ENCODE results near the gene DRC1.
"Not testable (repeated sequence)": the region's sequence is repeated elsewhere in the genome, so short reads cannot be mapped to it uniquely, and the experiment has no call there.

DRC1 gene

DNA sequence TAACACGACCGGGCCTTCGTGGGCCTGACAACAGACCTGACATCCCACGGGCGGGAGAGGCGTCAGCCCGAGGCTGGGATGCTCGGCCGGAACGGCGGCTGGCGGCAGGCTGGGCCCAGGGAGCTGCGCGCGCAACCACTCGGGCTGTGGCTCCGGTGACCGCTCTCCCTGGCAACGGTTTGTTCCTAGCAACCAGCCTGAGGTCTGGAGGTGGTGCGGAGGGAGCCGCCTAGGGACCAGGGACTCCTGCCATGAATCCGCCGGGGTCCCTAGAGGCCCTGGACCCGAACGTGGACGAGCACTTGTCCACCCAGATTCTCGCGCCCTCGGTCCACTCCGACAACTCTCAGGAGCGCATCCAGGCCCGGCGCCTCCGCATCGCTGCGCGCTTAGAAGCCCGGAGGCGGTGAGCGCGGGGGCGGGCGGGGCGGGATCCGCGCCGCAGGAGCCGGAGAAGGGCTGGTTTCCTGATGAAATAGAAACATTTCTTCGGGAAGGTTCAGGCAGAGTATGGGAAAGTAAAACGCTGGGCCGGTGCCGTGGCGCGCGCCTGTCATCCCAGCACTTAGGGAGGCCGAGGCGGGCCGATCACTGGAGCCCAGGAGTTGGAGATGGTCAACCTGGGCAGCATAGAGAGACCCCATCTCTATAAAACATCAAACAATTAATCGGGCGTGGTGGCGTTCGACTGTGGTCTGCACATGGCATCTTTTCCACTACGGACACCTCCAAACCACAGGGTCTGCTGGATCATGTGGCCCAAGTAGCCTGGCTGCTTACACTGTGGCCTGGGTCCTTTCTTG, at the start of gene DRC1:
Gene DRC1 (plus strand): TSS at position 182 of the 803 bp plus-strand sequence. CDS start 70 bp downstream, at position 252.
- DNase-seq = no peak

- DNase-seq = no peak
Measured at GRCh38 chr2:26352892-26353291, 48.8 kb upstream of the DRC1 start.

- not testable (repeated sequence) for DNase-seq
Measured at GRCh38 chr2:26354469-26354868, 47.3 kb upstream of the DRC1 start.

- DNase-seq = no peak
Measured at GRCh38 chr2:26355038-26355995, 46.4 kb upstream of the DRC1 start.

DNA sequence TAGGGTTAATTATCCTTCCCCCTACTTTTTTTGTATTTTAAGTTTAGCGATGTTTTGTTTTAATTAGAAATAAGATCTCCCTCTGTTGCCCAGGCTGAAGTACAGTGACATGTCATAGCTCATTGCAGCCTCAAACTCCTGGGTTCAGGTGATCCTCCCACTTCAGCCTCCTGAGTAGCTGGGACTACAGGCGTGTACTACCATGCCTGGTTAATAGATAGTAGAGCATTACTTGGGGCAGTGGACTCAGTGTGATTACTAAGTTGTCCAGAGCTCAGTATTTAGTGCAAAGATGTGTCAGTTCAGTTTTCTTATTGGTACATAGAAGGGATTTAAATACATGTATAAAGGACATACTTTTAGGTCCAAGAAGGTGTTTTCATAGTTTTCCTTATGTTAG, 45.6 kb upstream of the DRC1 start:
- no peak for DNase-seq

DNA sequence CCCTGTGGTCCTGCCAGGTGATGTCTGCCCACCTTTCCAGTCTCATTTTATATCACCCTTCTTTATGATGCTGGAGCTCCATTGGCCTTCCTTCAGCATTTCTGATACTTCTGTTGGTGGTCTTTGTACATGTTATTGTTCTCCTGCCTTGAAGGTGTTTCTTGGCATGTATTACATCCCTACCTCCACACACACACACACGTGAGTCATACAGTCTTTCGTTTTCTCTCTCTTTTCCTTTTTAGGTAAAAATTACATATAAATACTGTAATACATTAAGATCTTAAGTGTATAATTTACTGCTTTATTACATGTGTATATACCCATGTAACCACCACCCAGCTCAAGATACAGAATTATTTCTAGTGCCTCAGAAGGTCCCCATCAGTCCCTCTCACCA, 44.9 kb upstream of the DRC1 start:
- DNase-seq = no peak

DNA sequence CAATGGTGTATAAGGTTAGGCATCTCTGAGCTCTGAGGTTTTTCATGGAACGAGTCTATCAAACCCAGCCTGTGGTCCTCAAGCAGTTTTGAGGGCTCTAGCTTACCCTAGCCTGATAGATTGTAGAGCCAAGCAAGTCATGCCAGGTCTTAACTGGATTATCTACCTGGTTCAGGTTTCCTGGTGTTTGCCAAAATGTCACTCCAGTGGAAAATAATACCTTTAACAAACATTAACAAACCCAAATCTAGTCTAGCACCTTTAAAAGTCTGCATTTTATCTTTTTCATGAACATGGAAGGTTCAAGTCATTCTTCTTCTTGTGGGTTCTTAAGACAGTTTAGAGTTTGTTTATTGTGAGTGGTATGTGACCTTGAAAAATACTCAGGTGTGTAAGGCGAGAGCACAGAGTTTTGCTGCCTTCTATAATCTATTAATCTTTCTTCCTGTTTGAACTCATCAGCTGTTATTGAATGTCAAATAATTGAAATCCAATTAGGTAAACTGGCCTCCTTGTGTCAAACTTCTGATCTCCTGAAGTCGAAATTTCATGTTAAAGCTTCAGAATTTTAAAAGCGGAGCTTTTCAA, 41.7 kb upstream of the DRC1 start:
- no peak for DNase-seq

- no peak for DNase-seq
Measured at GRCh38 chr2:26363323-26363722, 38.4 kb upstream of the DRC1 start.

GRCh38 chr2:26363958-26364357, 37.8 kb upstream of the DRC1 start:
- DNase-seq = no peak

- DNase-seq = no peak
Measured at GRCh38 chr2:26364669-26365068, 37.1 kb upstream of the DRC1 start.

DNA sequence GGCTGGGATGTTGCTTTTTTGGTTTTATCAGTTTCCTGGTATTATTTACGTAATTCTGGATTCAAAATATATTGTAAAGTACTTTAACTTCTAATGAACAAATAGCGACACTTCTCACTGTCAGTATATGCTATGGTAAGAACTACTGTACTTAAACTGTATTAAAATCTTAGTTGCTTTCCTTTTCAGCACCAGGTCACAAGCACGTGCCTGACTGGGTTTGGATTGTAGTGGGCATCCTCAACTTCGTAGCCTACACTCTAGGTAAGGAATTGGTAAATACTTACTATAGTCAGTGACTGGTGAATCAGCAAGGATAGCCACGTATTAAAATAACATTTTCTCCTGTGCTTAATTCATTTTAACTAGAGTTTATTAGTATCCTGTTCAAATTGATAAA, 34.8 kb upstream of the DRC1 start:
- DNase-seq = no peak

DNA sequence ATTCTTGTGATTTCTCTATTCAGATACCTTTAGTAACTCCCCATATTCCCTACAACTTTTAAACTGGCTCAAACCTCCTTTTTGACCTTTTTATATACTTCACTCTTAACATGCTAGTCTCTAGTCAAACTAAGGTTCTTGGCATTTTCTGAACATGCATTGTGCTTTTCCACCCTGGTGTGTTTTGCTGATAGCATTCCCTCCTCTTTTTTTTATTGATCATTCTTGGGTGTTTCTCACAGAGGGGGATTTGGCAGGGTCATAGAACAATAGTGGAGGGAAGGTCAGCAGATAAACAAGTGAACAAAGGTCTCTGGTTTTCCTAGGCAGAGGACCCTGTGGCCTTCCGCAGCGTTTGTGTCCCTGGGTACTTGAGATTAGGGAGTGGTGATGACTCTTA, 32.1 kb upstream of the DRC1 start:
- not testable (repeated sequence) for DNase-seq

DNA sequence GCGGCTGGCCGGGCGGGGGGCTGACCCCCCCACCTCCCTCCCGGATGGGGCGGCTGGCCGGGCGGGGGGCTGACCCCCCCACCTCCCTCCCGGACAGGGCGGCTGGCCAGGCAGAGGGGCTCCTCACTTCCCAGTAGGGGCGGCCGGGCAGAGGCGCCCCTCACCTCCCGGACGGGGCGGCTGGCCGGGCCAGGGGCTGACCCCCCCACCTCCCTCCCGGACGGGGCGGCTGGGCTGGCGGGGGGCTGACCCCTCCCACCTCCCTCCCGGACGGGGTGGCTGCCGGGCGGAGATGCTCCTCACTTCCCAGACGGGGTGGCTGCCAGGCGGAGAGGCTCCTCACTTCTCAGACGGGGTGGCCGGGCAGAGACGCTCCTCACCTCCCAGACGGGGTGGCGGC, 30.8 kb upstream of the DRC1 start:
- DNase-seq = not testable (repeated sequence)

DNA sequence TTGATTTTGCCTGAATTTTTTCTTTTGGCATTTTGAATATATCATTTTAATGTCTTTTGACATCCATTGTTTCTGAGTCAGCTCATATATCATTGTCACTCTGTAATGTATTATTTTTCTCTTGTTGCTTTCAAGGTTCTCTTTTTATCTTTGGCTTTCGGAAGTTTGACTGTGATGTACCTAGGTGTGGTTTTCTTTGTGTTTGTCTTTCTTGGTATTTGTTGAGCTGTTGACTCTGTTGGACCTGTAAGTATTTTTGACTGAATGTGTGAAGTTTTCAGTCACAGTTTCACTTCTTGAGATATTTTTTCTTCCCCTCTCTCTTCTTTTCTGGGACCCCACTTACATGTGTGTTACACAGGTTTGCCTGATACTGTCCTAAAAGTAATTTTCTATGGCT, 24.9 kb upstream of the DRC1 start:
- DNase-seq = no peak

DNA sequence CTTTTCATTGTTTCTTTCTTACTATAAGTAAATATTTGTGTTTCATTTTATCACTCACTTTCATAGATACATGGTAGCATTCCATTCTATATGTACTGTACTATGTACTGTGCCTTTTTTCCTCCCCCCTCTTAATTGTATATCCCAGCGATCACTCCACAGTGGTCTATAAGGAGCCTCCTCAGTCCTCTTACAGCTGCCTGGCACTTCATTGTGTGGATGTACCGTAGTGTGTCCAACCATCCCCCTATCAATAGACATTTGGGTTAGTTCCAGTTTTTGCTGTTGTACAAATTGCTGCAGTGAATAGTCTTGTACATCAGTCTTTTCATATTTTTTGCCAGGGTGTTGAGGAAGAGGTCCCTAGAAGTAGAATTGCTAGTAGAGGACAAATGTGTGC, 21.4 kb upstream of the DRC1 start:
- no peak for DNase-seq

- DNase-seq = no peak
Measured at GRCh38 chr2:26382564-26382963, 19.2 kb upstream of the DRC1 start.

- no peak for DNase-seq
Measured at GRCh38 chr2:26384183-26384582, 17.5 kb upstream of the DRC1 start.

DNA sequence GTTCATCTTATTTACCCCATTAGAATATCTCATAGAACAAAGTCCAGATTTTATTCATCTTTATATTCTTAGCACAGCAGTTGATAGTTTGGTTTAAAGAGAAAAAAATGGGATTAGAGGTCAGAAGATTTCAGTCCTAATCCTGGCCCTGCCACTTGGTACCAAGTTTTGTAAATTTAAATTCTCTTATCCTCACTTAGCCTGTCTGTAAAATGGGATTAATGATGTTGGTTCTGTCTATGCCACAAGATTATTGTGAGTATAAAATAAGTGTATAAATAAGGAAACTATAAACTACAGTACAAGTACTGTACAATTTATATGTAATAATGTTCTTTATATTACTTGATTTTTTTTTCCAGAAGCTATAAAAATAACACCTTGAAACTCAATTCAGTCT, 17.1 kb upstream of the DRC1 start:
- no peak for DNase-seq

DNA sequence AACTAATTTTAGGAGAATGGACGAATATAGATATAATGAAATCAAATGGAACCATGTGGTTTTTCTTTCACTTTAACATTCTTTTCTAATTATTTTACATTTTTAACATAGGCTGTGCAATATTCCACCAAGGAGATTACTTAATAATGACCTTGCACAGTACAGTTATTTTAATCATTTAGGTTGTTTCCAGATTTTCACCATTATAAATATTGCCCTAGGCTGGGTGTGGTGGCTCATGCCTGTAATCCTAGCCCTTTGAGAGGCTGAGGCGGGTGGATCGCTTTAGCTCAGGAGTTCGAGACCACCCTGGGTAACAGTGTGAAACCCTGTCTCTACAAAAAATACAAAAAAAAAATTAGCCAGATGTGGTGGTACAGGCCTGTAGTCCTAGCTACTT, 14.5 kb upstream of the DRC1 start:
- no peak for DNase-seq

DNA sequence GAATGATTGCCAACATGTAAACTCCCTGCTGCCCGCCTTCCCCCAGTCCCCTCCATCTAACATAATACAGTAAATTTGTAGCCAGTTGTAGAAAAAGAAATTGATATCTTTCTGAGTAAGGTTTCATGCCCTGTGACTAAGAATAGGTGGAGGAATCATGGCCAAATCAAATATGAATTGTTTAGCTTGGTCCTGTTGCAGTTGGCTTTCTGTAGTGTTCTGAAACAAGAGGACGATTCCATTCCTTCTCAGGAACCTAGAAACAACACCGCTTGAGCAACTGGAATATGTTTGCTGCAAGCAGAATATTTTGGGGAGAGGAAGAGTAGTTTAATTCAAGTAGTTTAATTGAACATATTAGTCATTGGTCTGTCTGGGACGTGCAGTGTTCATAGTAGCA, 7.0 kb upstream of the DRC1 start:
- DNase-seq = no peak

GRCh38 chr2:26395394-26395793, 6.3 kb upstream of the DRC1 start:
- DNase-seq = no peak

DNA sequence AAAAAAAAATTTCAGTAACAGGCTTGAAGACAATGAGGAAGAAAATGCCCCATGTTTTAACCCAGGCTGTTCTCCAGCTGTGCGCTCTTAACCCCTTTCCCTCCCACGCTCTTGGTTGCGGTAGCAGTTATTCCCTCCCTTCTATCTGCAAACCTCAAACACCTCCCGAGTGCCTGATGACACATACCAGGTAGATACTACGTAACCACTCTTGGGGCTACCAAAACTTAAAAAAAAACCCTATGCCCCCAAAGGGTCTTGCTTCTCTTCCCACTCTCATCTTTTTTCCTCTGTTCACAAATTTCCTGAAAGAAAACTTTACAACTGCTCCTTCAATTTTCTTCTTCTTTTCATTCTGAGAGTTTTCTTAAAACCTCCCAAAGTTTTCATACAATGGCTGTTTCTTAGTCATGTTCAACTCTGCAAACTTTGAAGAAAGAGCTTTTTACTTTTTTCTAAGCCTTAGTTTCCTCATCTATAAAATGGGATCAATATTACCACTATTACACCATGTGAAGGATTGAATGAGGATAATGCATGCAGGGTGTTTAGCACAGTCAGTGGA, 4.9 kb upstream of the DRC1 start:
- no peak for DNase-seq

GRCh38 chr2:26399771-26400376, 1.8 kb upstream of the DRC1 start:
- no peak for DNase-seq

Data from NCI-H1694 treated with DMSO at 0.1 percent for 48 hours (cell line).